BJ (cell line): ENCODE data around the gene SBNO2. TPM values are rescaled to one million over a fixed set of nuclear protein-coding genes. Genes with fewer than 3 reads are reported as not detected.

ENCODE experiments used
- CTCF ChIA-PET: fragments of 350-600 bp; formaldehyde crosslinking; extraction: SDS; loops from one replicate; lab custom pipeline; 2021; ENCODE audit warnings: antibody characterized with exemption, inconsistent platforms; lab: Yijun Ruan, JAX
- POLR2A ChIA-PET: fragments of 300-600 bp; sonication (Branson Sonifier 250); formaldehyde crosslinking; extraction: SDS; loops from one replicate; lab custom pipeline; 2021; ENCODE audit warnings: antibody characterized with exemption; lab: Charles Lee
- DNase-seq: peaks from one replicate; pipeline ENCODE4 v3.0.0-alpha.2; 2011; ENCODE audit warnings: low read depth
- H3K27me3 ChIP-seq: 2 replicates; pipeline ENCODE4 v1.6.0; 2011; ENCODE audit warnings: low read length; ENCODE audit not compliant: control insufficient read depth, insufficient read depth
- H3K36me3 ChIP-seq: 2 replicates; pipeline ENCODE4 v1.5.1; 2011; ENCODE audit warnings: low read length; ENCODE audit not compliant: control insufficient read depth, insufficient read depth
- H3K4me3 ChIP-seq: 2 replicates; pipeline ENCODE4 v1.5.1; 2011; ENCODE audit warnings: low read depth, mild to moderate bottlenecking, control low read depth, low read length
- CTCF ChIP-seq: IDR thresholded peaks from 2 replicates; pipeline ENCODE4 v1.5.1; 2011; ENCODE audit warnings: low read depth, mild to moderate bottlenecking, control low read depth, inconsistent platforms, low read length, moderate library complexity; ENCODE audit not compliant: insufficient read depth
- polyA plus RNA-seq: library from polyadenylated mRNA; depleted of rRNA; stranded (reverse); fragments of >200 nt; gene quantifications from 2 replicates; pipeline ENCODE4 v1.2.3, GENCODE V29; 2011

SBNO2 gene
- polyA plus RNA-seq, 1 experiment = 26.1 TPM

- Histone ChIP-seq H3K36me3 (peaks cover 48% of the 10 kb centered on the region), H3K27me3 (no peaks in the 10 kb centered on the region), H3K4me3 (no peak overlapping the region)
- DNase-seq = no peak
- ChIA-PET CTCF (no interaction called here), POLR2A (no interaction called here)
- no peak for TF ChIP-seq CTCF
Observed at GRCh38 chr19:1108291-1109031, 65.6 kb downstream of the SBNO2 start.

GRCh38 chr19:1107661-1108261 is 66.3 kb downstream of the SBNO2 start:
- POLR2A ChIA-PET = no interaction called here
- peaks cover 45% of the 10 kb centered on the region for H3K36me3 ChIP-seq

GRCh38 chr19:1106841-1107660 is 67.0 kb downstream of the SBNO2 start:
- Histone ChIP-seq H3K4me3 (no peak overlapping the region), H3K36me3 (peaks cover 39% of the 10 kb centered on the region), H3K27me3 (no peaks in the 10 kb centered on the region)
- CTCF ChIA-PET = interaction anchor here (0.9 to 1.6 kb wide), 2 partner anchors 23 to 64 kb away, joined by 3 read pairs; no protein-coding TSS in a partner anchor
- no peak for DNase-seq
- POLR2A ChIA-PET = no interaction called here
- TF ChIP-seq CTCF = peak; percentile 33; the same call in 1 of the 2 replicates

More at GRCh38 chr19:1107661-1108261, 66.3 kb downstream of the SBNO2 start:
- no peak for TF ChIP-seq CTCF
- no peak for DNase-seq
- CTCF ChIA-PET = interaction anchor here (1.6 kb wide), 1 partner anchor 64 kb away, joined by 3 read pairs; no protein-coding TSS in a partner anchor
- Histone ChIP-seq H3K4me3 (no peak overlapping the region), H3K27me3 (no peaks in the 10 kb centered on the region)

GRCh38 chr19:1105873-1106840 is 67.9 kb downstream of the SBNO2 start:
- ChIA-PET CTCF (interaction anchor here (0.6 to 1.6 kb wide), 4 partner anchors 10 to 65 kb away, joined by 3 read pairs; no protein-coding TSS in a partner anchor), POLR2A (interaction anchor here (0.6 kb wide), 1 partner anchor 67 kb away, joined by 6 read pairs; no protein-coding TSS in a partner anchor)
- no peak for TF ChIP-seq CTCF
- Histone ChIP-seq H3K36me3 (peaks cover 35% of the 10 kb centered on the region), H3K4me3 (peak overlapping the region; percentile 80), H3K27me3 (no peaks in the 10 kb centered on the region)
- no peak for DNase-seq
